Skeletal muscle cell (primary cell): ENCODE measurements around the gene DIO3.
"Not testable (repeated sequence)": the region's sequence is repeated elsewhere in the genome, so short reads cannot be mapped to it uniquely, and the experiment has no call there.

Experiments used
- DNase-seq: peaks from one replicate; pipeline ENCODE4 v3.0.0-alpha.2; 2010; ENCODE audit warnings: low read depth
- H3K4me3 ChIP-seq: 2 replicates; pipeline ENCODE4 v1.5.1; 2011; ENCODE audit warnings: low read depth, mild to moderate bottlenecking, control low read depth, low read length, moderate library complexity

The DIO3 gene

DNA sequence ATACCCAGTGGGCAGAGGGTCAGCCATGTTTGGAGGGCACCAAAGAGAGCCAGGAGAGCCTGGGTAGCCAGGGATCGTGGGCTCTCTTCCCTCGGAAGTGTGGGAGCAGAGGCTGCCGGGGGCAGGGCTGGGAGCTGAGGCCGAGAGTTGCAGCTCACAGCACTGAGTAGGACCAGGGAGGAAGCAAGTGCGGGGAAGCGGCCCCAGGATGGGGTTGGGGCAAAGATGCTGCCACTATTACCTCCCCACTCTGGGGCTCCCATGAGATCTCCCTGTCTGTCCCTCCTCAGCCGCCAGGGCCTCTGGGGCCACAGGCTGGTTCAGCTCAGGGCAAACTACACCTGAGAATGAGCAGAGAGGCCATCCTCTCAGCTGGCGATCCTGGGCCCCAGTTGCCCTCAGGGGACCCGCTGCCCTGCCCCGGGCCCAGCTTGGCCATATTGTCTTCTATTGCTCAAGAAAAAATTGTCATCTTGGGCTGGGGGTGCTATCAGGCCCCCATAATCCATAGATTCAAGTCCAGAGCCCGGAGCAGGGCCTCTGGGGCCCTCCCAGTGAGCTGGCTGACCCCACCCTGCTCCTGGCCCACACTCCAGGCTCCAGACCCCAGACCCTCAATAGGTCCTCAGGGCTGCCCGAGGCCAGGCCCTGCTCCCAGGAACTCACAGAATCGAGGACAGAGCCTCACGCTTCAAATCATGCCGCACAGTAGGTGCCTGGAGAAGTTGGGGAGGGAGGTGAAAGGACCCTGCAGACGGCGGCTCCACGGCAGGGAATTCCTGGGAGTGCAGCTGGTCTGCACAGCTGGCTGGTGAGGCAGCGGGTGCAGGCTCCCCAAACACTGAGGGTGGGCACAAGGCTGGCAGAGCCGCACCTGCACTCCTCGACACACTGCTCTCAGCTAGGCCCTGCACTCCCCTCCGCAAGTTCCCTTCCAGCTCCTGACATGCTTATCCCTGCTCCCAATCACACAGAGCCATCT, 20.5 kb upstream of the DIO3 start:
- no peak overlapping the region for H3K4me3 ChIP-seq
- DNase-seq, result no peak

DNA sequence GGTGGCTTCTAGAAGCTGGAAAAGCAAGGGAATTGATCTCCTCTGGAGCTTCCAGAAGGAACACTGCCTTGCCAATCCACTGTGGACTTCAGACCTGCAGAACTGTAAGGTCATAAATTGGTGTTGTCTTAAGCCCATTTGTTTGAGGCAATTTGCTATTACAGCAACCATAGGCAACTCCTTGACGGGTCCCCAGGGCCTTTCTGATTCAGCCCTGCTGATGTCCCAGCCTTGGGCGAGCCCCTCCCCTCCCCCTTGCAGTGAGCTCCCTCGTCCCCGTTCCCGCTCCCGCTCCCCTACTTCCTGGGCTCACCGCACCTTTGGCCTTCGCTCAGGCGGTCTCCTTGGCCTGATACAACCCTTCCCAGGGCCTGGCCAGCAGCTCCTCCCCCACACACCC, 18.9 kb upstream of the DIO3 start:
- no peak for DNase-seq

DNA sequence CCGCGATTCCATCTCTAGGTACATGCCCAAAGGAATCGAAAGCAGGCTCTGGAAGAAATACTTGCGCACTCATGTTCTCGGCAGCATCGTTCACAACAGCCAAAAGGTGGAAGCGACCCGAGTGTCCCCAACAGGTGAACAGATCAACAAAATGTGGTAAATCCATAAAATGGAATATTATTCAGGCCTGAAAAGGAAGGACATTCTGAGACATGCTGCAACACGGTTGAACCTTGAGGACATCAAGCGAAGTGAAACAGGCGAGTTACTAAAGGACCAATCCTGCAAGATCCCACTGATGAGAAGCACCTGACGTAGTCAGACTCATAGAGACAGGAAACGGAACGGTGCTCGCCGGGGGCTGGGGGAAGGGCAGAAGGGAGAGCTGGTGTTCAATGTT, 17.5 kb upstream of the DIO3 start:
- DNase-seq, result no peak
- H3K4me3 ChIP-seq, result no peak overlapping the region

More for the DNA sequence above, 18.9 kb upstream of the DIO3 start:
- no peak overlapping the region for H3K4me3 ChIP-seq

DNA sequence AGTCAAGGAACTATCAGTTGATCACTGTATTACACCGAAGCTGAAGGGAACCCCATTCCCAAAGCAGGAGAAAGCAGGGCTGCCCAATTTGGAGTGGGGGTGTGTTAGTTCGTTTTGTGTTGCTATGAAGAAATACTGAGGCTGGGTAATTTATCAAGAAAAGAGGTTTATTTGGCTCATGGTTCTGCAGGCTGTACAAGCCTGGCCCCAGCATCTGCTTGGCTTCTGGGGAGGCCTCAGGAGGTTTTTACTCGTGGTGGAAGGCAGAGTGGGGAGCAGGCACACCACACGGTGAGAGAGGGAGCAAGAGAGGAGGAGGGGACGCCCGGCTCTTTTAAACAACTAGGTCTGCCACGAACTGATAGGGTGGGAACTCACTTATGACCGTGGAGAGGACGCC, 16.7 kb upstream of the DIO3 start:
- H3K4me3 ChIP-seq, result no peak overlapping the region
- DNase-seq, result no peak

DNA sequence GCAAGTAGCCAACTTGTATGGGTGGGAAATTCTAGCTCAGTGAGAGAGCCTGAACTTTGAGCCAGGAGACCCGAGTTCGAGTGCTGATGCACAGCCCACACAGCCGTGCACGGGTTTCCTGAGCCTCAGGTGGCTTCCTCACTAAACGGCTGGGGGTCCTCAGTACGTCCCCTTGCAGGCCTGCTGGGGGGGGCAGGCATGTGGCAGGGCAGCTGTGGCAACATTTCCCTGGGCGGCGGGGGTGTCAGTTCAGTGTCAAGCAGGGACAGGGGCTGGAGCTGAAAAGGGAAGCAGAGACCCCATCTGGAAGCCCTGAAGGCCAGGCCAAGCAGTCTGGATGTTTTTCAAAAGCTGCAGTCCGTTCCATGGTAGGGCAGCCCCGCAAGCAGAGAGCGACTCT, 14.6 kb upstream of the DIO3 start:
- H3K4me3 ChIP-seq, result no peak overlapping the region
- no peak for DNase-seq

DNA sequence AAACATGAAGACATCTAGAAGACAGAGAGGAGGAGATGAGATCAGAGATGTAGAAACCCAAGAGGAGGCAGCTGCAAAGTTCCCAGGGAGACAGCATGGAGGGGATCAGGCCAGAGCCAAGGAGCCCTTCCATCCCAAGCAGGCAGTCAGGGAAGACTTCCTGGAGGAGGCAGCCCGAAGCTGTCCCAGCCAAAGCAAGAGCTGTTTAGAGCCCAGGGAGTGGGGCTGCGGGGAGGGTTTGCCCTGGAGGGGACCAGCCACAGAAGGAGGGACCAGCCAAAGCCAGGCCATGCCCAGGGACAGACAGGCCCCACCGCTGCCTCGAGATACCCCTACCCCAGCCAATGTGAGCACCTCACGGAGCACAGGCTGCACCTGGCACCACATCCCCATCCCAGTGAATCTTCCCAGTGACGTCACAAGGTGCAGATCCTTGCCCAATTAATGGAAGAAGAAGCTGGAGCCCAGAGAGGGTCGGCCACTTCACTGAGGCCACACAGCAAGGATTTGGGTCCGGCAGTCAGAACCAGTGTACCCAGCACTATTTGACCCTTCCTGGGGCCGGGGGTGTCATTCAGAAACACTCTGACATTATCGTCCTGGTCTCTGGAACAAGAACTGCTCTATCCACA, 14.1 kb upstream of the DIO3 start:
- DNase-seq, result no peak

DNA sequence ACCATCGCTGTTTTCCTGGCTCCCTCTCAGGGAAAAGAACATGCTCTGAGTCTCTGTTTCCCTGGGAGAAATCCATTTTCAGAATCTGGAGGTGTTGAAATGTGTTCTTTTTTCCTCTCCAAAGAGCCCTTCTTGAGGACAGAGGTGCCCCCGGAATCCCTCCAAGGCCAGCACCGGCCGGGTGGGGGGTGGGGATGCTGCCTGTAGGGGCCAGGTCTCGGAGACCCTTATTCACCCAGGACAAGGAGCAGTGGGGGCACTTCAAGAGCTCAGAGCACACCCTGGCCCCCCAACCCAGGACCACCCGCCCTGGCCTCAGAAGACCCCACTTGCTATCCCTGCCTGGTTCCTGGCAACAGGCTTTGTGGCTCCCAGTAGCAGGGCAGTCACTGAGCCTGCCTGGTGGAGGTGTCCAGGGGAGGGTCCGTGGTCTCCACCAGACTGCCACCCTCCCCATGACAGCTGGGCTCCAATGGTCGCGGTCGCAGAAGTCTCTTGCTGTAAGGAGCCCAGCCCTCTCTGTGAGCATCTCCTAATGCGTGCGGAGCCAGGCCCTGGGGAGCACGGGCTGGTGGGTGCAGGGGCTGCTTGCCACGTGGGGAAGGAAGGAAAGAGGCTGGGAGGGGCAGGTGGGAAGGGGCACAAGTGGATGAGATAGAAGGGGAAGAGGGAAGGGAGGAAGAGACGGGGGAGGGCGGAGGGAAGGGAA, 13.2 kb upstream of the DIO3 start:
- no peak for DNase-seq
- no peak overlapping the region for H3K4me3 ChIP-seq

More for the DNA sequence above, 14.1 kb upstream of the DIO3 start:
- H3K4me3 ChIP-seq, result no peak overlapping the region

DNA sequence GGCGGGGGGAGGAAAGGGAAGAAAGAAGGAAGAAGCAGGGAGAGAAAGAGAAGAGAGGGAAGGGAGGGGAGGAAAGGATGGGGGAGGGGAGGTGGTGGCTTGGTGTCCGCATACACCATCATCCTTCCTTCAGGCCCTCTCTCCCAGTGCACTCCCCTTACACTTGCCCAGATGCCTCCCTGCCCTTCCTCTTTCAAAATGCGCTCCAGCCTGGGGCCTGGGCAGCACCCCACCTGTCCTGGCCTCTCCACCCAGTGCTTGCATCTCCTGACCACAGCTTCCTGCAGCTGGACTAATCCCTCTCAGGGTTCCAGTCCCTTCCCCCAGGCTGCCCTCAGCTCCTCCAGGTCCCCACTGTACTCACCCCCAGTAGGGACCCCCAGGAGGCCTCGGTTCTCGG, 12.6 kb upstream of the DIO3 start:
- no peak overlapping the region for H3K4me3 ChIP-seq
- no peak for DNase-seq

DNA sequence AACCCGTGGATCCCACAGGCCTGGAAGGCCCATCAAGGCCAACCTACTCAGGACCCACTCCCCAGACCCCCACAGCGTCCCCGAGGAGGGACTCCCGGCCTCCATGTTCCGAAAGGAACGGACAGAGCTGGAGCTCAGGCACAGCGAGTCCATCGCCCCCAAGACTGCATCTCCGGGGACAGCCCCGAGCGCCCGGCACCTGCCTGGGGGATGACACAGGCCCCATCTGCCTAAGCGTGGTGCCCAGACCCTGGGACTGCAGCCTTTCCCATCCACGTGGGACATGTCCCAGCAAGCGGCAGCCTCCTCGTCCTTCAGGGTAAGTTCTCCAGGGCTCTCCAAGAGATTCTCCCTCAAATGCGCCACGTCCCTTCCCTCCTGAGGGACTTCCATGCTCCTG, 12.1 kb upstream of the DIO3 start:
- no peak for DNase-seq
- no peak overlapping the region for H3K4me3 ChIP-seq

DNA sequence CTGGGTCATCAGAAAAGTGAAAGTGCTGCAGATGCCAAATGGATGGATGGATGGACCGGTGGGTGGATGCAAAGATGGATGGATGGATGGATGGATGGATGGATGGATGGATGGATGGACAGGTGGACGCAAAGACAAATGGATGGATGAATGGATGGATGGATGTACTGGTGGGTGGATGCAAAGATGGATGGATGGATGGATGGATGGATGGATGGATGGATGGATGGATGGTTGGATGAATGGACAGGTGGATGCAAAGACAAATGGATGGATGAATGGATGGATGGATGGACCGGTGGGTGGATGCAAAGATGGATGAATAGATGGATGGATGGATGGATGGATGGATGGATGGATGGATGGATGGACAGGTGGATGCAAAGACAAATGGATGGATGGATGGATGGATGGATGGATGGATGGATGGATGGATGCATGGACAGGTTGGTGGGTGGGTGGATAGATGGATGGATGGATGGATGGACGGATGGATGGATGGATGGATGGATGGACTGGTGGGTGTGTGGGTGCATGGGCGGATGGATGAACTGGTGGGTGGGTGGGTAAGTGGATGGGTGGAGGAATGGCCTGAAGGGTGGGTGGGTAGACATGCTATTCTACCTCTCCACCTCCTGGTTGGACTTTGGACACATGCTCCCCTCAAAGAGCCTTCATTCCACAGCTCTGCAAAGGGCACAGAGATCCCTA, 10.9 kb upstream of the DIO3 start:
- not testable (repeated sequence) for DNase-seq, H3K4me3 ChIP-seq

DNA sequence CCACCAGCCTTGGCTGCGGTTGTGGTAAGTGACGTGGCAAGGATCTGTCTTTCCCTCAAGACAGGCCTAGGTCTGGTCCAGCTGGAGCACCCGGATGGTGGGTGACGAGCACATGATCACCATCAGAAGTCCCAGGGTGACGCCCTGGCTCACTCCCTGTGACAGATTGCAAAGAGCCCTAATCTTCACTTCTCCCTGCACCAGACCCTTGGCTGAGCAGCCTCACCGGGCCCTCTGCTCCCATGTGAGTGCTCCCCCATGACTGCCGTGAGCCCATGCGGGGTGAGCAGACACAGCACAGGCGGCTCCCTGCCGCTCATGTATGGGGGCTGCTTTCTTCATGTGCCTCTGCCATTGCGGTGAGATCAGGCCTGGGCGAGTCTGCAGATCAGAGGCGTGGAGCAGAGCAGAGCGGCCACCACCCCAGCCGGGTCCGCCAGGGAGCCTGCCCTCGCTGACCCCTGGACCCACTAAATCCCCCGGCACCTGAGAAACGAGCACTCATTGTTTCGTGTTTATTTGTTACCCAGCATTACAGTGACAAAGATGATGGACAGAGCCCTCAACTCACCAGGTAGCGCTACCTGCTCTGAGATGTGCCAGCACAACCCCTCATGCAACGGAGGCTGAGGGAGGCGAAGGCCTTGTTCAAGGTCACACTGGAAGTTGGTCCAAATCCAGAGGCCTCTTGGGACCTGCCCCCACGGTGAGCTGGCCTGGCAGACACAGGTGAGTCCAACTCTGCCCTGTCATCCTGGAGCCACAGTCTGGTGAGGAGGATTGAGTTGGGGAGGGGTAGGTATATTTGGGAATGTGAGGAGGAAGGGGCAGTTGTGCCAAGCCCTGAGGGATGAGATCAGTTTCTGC, 9.3 kb upstream of the DIO3 start:
- DNase-seq, result no peak
- no peak overlapping the region for H3K4me3 ChIP-seq

DNA sequence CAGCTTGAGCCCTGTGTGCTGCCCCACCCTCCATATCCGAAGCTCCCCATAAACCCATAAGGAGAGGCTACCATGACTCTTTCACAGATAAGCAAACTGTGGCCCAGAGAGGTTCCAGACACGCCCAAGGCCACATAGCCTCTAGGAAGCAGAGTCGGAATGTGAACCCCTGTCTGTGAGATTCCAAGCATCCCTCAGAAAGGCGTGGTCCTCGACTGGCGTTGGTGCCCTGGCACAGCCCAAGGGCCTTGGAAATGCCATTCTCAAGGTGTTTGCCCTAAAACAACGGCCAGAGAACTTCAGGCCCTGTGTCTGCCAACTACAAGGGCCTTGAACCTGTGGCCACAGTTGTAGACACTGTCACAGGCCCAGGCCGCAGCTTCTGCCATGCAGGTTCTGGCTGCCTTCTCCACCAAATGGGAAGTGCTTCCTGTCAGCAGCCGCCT, 8.5 kb upstream of the DIO3 start:
- no peak for DNase-seq
- no peak overlapping the region for H3K4me3 ChIP-seq

DNA sequence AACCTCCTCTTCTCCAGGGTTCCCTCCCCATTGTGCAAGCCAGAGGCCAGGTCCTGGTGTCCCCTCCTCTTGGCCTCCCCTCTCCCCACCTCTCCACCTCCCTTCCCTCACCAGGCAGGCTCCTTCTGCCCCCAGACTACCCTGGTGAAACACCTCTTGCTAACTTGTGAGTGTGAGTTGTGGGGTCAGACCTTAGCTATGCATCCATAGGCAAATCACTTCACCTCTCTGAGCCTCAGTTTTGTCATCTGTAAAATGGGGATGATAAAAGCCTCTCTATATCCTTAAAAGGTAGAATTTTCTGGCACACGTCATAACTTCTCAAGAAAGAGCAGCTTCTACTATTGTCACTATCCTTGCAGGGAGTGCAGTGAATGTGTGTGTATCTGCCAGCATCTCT, 7.9 kb upstream of the DIO3 start:
- H3K4me3 ChIP-seq, result no peak overlapping the region
- DNase-seq, result no peak

DNA sequence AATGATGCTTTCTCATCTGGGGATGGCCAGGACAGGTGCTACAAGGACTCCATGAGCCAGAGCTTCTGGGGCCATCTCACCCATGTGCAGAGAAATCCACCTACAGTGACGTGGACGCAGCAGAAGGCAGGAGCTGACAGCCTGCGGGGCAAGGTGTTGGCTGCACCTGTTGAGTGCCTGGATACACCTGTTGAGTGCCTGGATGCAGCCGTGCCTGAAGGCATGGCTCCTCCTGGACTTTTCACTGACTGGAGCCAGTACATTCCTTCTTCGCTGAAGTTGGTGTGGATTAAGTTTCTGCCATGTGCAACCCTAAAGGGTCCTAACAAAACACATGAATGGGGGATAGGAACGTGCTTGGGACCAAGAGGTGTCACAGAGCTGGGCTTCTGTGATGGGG, 7.4 kb upstream of the DIO3 start:
- no peak for DNase-seq
- no peak overlapping the region for H3K4me3 ChIP-seq

DNA sequence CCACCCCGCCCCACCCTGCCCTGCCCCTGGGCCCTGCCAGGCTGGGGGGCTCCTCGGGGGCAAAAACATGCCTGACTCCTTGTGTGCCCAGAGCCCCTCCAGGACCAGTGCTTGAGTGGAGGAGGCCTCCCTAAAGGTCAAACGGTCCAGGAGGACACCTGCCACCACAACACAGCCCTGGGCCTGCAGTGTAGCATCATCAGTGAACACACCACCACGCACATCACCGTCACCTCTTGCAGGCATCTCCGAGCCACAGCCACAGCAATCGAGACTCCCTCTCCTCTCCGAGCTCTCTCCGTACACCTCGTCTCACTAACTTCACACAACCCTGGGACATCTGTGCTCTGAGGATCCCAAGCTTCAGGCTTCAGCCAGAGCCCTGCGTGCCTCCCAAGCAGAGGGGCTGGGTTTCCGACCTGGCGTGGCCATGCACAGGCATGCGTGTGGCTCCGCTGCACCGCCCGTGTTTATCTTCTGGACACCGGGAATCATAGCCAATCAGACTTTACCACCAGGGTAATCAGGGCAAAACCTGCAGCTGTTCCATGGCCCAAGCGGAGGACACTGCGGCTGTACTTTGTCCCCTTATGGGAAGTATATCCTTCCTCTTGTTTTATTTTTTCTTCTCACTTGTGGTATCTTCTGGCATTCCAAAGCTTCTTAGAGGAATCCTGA, 6.2 kb upstream of the DIO3 start:
- no peak for DNase-seq
- H3K4me3 ChIP-seq, result no peak overlapping the region

DNA sequence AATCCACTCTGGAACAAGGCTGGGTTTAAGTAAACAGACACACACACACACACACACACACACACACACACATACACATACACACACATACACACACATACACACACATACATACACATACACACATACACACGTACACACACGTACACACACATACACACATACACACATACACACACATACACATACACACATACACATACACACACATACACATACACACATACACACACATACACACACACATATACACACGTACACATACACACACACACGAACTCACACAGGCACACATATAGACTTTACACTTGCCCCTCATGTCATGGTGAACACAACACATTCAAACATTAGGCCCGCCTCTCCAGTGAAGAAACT, 5.6 kb upstream of the DIO3 start:
- DNase-seq, H3K4me3 ChIP-seq: not testable (repeated sequence)

DNA sequence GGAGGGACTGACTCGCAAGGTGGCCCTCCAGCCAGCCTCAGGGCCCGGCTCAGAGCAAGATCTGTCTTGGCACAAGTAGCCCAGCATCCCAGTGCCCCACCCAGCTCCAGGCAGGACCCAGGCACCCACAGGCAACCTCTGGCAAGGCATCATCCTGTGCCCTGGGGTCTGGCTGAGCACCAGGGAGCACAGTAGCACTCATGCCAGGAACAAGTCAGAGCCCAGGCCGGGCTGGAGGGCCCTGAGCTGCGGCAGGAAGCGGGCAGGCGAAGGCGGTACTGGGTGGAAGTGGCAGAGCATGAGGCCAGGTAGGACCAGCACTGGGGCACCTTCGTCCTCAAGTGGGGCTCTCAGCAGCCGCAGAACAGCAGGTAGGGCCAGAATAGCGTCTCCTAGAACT, 5.2 kb upstream of the DIO3 start:
- H3K4me3 ChIP-seq, result no peak overlapping the region
- DNase-seq, result no peak

DNA sequence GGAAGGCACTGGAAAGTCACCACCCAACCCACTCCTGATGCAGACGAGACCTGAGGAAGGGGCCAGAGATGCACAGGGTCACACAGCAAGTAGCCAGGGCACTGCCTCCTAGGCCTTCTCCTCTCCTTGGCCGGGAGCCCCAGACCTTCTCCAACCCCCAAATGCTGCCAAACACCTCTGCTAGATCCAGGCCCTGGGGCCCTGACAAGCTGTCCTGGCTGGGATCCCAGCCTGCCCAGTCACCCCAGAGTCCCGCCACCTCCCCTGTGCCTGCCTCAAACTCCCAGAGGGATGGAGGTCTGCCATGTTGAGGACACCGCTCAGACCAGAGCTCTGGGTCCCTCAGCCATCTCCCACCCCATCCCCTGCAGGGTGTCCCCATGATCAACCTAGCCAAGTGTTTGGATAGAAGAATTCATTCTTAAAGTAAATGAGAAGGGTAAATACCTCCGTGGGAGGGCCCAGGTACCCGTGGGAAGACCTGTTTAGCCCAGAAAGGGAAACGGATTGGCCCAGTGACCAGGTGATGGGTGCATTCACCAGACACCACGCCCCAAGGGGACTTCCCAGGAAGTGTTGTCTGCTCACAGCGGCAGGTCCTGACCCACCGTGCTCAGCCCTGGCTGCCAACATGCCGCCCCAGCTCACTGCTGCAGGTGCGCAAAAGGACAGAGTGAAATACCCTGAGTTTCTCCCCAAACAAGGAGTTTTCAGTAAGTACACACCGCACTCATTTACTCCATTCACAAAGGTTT, 4.6 kb upstream of the DIO3 start:
- DNase-seq, result no peak
- no peak overlapping the region for H3K4me3 ChIP-seq
